Colonic mucosa (tissue), 4 donors: ENCODE data around the gene CCDC167. TPM values are rescaled to one million over a fixed set of nuclear protein-coding genes. Genes with fewer than 3 reads are reported as not detected.
"Not testable (repeated sequence)": the region's sequence is repeated elsewhere in the genome, so short reads cannot be mapped to it uniquely, and the experiment has no call there.

Experiments
- DNase-seq: peaks from one replicate; pipeline ENCODE4 v3.0.0-alpha.2; 2020
- H3K27ac ChIP-seq: fragments of 200-600 bp; one replicate; pipeline ENCODE4 v1.8.0; 2021
- H3K27me3 ChIP-seq: fragments of 200-600 bp; one replicate; pipeline ENCODE4 v1.8.0; 2021
- H3K36me3 ChIP-seq: fragments of 200-600 bp; one replicate; pipeline ENCODE4 v1.8.0; 2021
- H3K4me1 ChIP-seq: fragments of 200-600 bp; one replicate; pipeline ENCODE4 v1.8.0; 2021; ENCODE audit warnings: mild to moderate bottlenecking
- H3K4me3 ChIP-seq: fragments of 200-600 bp; one replicate; pipeline ENCODE4 v1.8.0; 2021
- H3K9ac ChIP-seq, 2 donors: one replicate each; pipeline ENCODE4 v1.7.0; 2013; ENCODE audit warnings: control low read depth in 2 of 2, low read depth in 2 of 2, low read length in 2 of 2
- H3K9me3 ChIP-seq: fragments of 200-600 bp; one replicate; pipeline ENCODE4 v1.8.0; 2021
- CTCF ChIP-seq: fragments of 200-600 bp; IDR thresholded peaks from one replicate; pipeline ENCODE4 v1.8.0; 2022; ENCODE audit warnings: antibody characterized with exemption, mild to moderate bottlenecking
- intact Hi-C: fragments of 100-400 bp; cut with DNase I; formaldehyde crosslinking; loops from one replicate; pipeline ENCODE4 v1.14.1; 2022
- total RNA-seq, 2 donors: library from RNA; stranded (reverse); fragmentation: NEBNext Ultra II Directional in 1 of 2; extraction: Animal tissue kit (Norgen Biotek cat#: 25700) in 1 of 2; gene quantifications; one replicate each; pipeline ENCODE4 v1.2.1, GENCODE V29; 2021
- donor health status: healthy.
- donor health status: DM: no; HTN: no; CAD: no.
- donor health status: DM: no; HTN: no; CAD: no.

Gene CCDC167
- total RNA-seq, 2 donors from 2014 or later, result 11.8 to 31.8 TPM

- intact Hi-C loops, result no loop called here
- no peak for DNase-seq
- TF ChIP-seq CTCF, result no peak
These were observed 6.8 kb upstream of the CCDC167 start for GRCh38 chr6:37506479-37506878.

DNA sequence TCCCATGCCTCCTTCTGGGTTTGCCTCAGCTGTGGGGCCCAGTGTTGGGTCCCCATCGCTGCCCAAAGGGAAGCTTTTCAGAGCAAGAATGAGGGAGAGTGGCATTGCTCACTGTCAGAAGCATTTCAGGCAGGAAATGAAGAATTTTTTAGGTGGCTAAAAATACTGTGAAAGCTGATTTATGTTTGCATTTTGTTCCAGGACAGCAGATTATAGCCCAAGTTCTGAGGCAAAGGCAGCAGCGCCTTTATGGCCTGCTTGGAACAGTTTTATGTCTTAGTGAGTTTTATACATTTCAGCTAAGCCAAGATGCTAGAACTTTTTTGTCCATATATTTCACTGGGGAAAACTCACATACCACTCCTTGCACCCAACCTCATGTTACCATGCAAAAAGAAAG is 4.3 kb upstream of the CCDC167 start:
- Histone ChIP-seq H3K4me3 (no peak overlapping the region), H3K27me3 (no peaks in the 10 kb centered on the region), H3K36me3 (no peaks in the 10 kb centered on the region), H3K9me3 (no peaks in the 10 kb centered on the region), H3K27ac (no peak overlapping the region), H3K4me1 (peaks cover 2% of the 10 kb centered on the region), H3K9ac (no peak overlapping the region)
- TF ChIP-seq CTCF, result no peak
- intact Hi-C loops, result no loop called here
- no peak for DNase-seq

More at GRCh38 chr6:37506479-37506878, 6.8 kb upstream of the CCDC167 start:
- no peak overlapping the region for H3K4me3 ChIP-seq
- no peaks in the 10 kb centered on the region for H3K36me3 ChIP-seq
- H3K27ac ChIP-seq, result no peak overlapping the region
- no peaks in the 10 kb centered on the region for H3K27me3 ChIP-seq
- H3K4me1 ChIP-seq, result no peaks in the 10 kb centered on the region
- H3K9me3 ChIP-seq, result no peaks in the 10 kb centered on the region
- H3K9ac ChIP-seq, result no peak overlapping the region

DNA sequence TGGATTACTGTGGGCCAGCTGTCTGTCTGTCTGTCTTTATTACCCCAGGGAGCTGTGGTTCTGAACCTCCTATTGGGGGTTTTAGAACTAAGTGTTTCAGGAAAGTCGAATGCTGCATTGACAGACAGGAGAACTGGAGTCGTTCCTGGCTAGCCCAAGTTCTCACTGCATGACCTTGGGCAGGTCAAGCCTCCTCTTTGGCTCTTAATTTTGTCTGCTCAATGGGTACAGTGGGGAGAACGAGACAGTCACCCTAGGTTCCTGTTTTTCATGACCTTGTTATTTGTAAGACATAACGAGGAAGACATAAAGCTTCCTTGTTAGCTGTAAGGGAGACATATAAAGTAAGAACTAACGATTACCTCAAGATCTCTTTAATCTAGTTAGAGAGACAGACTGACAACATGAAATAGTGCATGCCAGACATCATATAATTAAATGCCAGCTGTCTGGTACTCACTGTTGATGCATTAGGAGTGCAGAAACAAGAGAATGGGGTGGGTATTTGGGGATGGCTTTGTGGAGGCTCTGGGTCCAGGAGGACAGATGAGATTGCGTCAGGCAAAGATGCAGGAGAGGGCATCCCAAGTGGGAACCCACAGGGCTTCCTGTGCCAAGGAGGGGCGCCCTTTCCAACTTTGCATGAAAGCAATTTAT is 3.7 kb upstream of the CCDC167 start:
- H3K4me1 ChIP-seq, result peaks cover 5% of the 10 kb centered on the region
- H3K9ac ChIP-seq, result no peak overlapping the region
- intact Hi-C loops, result no loop called here
- no peaks in the 10 kb centered on the region for H3K9me3 ChIP-seq
- no peaks in the 10 kb centered on the region for H3K27me3 ChIP-seq
- H3K4me3 ChIP-seq, result no peak overlapping the region
- DNase-seq, result no peak
- H3K27ac ChIP-seq, result no peak overlapping the region
- H3K36me3 ChIP-seq, result no peaks in the 10 kb centered on the region
- TF ChIP-seq CTCF, result no peak

- Histone ChIP-seq H3K9me3 (no peaks in the 10 kb centered on the region), H3K27me3 (no peaks in the 10 kb centered on the region), H3K9ac (no peak overlapping the region), H3K27ac (no peak overlapping the region), H3K4me3 (no peak overlapping the region), H3K36me3 (no peaks in the 10 kb centered on the region), H3K4me1 (peaks cover 5% of the 10 kb centered on the region)
- intact Hi-C loops, result no loop called here
- DNase-seq, result no peak
- TF ChIP-seq CTCF, result no peak
These were observed 3.1 kb upstream of the CCDC167 start for GRCh38 chr6:37502703-37503291.

GRCh38 chr6:37501632-37502491 is 2.2 kb upstream of the CCDC167 start:
- TF ChIP-seq CTCF, result no peak
- Histone ChIP-seq H3K36me3 (no peaks in the 10 kb centered on the region), H3K9ac (no peak overlapping the region), H3K27ac (no peak overlapping the region), H3K9me3 (no peaks in the 10 kb centered on the region), H3K27me3 (no peaks in the 10 kb centered on the region), H3K4me3 (no peak overlapping the region), H3K4me1 (peaks cover 5% of the 10 kb centered on the region)
- no peak for DNase-seq
- intact Hi-C loops, result no loop called here

- DNase-seq, H3K4me1 ChIP-seq, H3K36me3 ChIP-seq, H3K9me3 ChIP-seq, H3K27ac ChIP-seq, H3K27me3 ChIP-seq, H3K4me3 ChIP-seq, H3K9ac ChIP-seq, intact Hi-C loops: not testable (repeated sequence)
These were observed 1.2 kb upstream of the CCDC167 start for GRCh38 chr6:37500904-37501303.
